Measurements from ENCODE around the gene ABCA2. TPM values are rescaled to one million over a fixed set of nuclear protein-coding genes. Genes with fewer than 3 reads are reported as not detected.

The ABCA2 gene
- total and polyA plus RNA-seq, 3 donors from 2014 or later, result 33.6 to 65.5 (median 56.0) TPM

- Histone ChIP-seq H3K4me1 (peaks cover 28% of the 10 kb centered on the region), H3K9me3 (no peaks in the 10 kb centered on the region), H3K4me3 (no peak overlapping the region), H3K36me3 (ENCODE audit: low read depth, missing control alignments) (no peaks in the 10 kb centered on the region), H3K27me3 (no peaks in the 10 kb centered on the region), H3K27ac (no peak overlapping the region)
- intact Hi-C loops (cut with DNase I; ENCODE audit: low total_unique reads), result loop anchor here (5.0 kb wide), 1 partner anchor 240 kb away; no protein-coding TSS in a partner anchor
- WGBS, 2 donors, result 85% methylated on average over 4 of the region's 4 CpGs; no CpG with 5 or more reads in 1 of the 2 donors
- TF ChIP-seq, protein P1, sequence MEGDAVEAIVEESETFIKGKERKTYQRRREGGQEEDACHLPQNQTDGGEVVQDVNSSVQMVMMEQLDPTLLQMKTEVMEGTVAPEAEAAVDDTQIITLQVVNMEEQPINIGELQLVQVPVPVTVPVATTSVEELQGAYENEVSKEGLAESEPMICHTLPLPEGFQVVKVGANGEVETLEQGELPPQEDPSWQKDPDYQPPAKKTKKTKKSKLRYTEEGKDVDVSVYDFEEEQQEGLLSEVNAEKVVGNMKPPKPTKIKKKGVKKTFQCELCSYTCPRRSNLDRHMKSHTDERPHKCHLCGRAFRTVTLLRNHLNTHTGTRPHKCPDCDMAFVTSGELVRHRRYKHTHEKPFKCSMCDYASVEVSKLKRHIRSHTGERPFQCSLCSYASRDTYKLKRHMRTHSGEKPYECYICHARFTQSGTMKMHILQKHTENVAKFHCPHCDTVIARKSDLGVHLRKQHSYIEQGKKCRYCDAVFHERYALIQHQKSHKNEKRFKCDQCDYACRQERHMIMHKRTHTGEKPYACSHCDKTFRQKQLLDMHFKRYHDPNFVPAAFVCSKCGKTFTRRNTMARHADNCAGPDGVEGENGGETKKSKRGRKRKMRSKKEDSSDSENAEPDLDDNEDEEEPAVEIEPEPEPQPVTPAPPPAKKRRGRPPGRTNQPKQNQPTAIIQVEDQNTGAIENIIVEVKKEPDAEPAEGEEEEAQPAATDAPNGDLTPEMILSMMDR (IDR thresholded peaks at IDR 0.05), result no peak
- TF ChIP-seq POLR2A (IDR thresholded peaks at IDR 0.05), result no peak
- DNase-seq, result no peak
Measured at GRCh38 chr9:137026828-137027227, 1.2 kb downstream of the ABCA2 start.

- H3K4me1 ChIP-seq, result peaks cover 25% of the 10 kb centered on the region
- no peaks in the 10 kb centered on the region for H3K9me3 ChIP-seq
- no peak for TF ChIP-seq POLR2A (IDR thresholded peaks at IDR 0.05)
- WGBS, 2 donors, result 100% methylated on average over 1 to 2 of the region's 2 CpGs
- intact Hi-C loops (cut with DNase I; ENCODE audit: low total_unique reads), result loop anchor here (5.0 kb wide), 1 partner anchor 239 kb away; no protein-coding TSS in a partner anchor
- no peaks in the 10 kb centered on the region for H3K36me3 ChIP-seq (ENCODE audit: low read depth, missing control alignments)
- no peaks in the 10 kb centered on the region for H3K27me3 ChIP-seq
- no peak overlapping the region for H3K4me3 ChIP-seq
- no peak overlapping the region for H3K27ac ChIP-seq
- DNase-seq, result no peak
Measured at GRCh38 chr9:137026384-137026783, 1.7 kb downstream of the ABCA2 start.

GRCh38 chr9:137025517-137025966, 2.5 kb downstream of the ABCA2 start:
- H3K36me3 ChIP-seq (ENCODE audit: low read depth, missing control alignments), result no peaks in the 10 kb centered on the region
- no peaks in the 10 kb centered on the region for H3K27me3 ChIP-seq
- no peaks in the 10 kb centered on the region for H3K9me3 ChIP-seq
- H3K27ac ChIP-seq, result no peak overlapping the region
- no peak for TF ChIP-seq POLR2A (IDR thresholded peaks at IDR 0.05)
- TF ChIP-seq, protein P1 (IDR thresholded peaks at IDR 0.05), result no peak
- intact Hi-C loops (cut with DNase I; ENCODE audit: low total_unique reads), result loop anchor here (5.0 kb wide), 1 partner anchor 238 kb away; no protein-coding TSS in a partner anchor
- DNase-seq, result peak; percentile 77
- H3K4me1 ChIP-seq, result peaks cover 25% of the 10 kb centered on the region
- no peak overlapping the region for H3K4me3 ChIP-seq
- 60 to 63% methylated on average over 2 to 21 of the region's 21 CpGs for WGBS, 2 donors

DNA sequence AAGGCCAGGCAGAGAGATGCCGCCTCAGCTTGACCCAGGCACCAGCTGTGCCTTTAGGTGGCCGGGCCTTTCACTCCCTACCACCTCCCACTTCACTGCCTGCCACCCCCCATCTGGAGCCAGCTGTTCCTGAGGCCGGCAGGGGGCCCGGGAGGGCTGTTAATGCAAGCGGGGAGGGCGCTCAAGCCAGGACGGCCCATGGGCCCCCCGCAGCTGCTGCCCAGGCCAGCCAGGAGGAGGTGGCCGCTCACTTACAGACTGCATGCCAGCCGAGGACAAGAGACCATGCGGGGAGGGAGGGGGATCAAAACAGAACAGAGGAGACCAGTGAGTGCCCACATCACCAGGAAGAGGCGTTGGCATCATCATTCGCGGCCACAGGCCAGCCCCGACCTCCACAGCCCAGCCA, 4.5 kb downstream of the ABCA2 start:
- H3K36me3 ChIP-seq (ENCODE audit: low read depth, missing control alignments), result no peaks in the 10 kb centered on the region
- no peak overlapping the region for H3K4me3 ChIP-seq
- no peaks in the 10 kb centered on the region for H3K27me3 ChIP-seq
- 67 to 89% methylated on average over 11 to 15 of the region's 15 CpGs for WGBS, 2 donors
- intact Hi-C loops (cut with DNase I; ENCODE audit: low total_unique reads), result no loop called here
- H3K4me1 ChIP-seq, result peaks cover 17% of the 10 kb centered on the region
- no peak for TF ChIP-seq POLR2A (IDR thresholded peaks at IDR 0.05)
- no peak for DNase-seq
- H3K9me3 ChIP-seq, result no peaks in the 10 kb centered on the region
- H3K27ac ChIP-seq, result no peak overlapping the region

- Histone ChIP-seq H3K27ac (no peak overlapping the region), H3K4me1 (peaks cover 15% of the 10 kb centered on the region), H3K27me3 (no peaks in the 10 kb centered on the region), H3K9me3 (no peaks in the 10 kb centered on the region), H3K36me3 (ENCODE audit: low read depth, missing control alignments) (no peaks in the 10 kb centered on the region), H3K4me3 (no peak overlapping the region)
- intact Hi-C loops (cut with DNase I; ENCODE audit: low total_unique reads), result no loop called here
- no peak for TF ChIP-seq POLR2A (IDR thresholded peaks at IDR 0.05)
- TF ChIP-seq, protein P1 (IDR thresholded peaks at IDR 0.05), result no peak
- no peak for DNase-seq
- 77 to 82% methylated on average over 7 of the region's 7 CpGs for WGBS, 2 donors
Measured at GRCh38 chr9:137023157-137023556, 4.9 kb downstream of the ABCA2 start.

DNA sequence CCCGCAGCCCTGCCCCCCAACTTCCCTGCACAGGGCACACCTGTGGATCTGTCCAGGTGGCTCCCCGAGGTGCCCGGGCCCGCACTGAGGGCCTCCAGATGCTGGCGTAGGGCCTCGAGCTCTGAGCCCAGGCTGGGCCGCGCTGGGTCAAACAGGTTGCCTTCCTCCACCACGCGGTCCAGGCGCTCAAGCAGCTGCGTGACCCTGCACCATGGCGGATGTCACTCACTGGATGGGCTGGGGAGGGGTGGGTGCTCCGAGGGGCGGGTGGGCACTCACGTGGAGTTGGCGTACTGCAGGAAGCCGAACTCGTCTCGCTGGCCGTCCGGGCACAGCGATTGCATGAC, 5.4 kb downstream of the ABCA2 start:
- H3K27ac ChIP-seq, result no peak overlapping the region
- H3K27me3 ChIP-seq, result no peaks in the 10 kb centered on the region
- 83 to 95% methylated on average over 9 to 22 of the region's 23 CpGs for WGBS, 2 donors
- no peak overlapping the region for H3K4me3 ChIP-seq
- H3K36me3 ChIP-seq (ENCODE audit: low read depth, missing control alignments), result no peaks in the 10 kb centered on the region
- H3K4me1 ChIP-seq, result peaks cover 15% of the 10 kb centered on the region
- DNase-seq, result no peak
- TF ChIP-seq, protein P1 (IDR thresholded peaks at IDR 0.05), result no peak
- no peak for TF ChIP-seq POLR2A (IDR thresholded peaks at IDR 0.05)
- no peaks in the 10 kb centered on the region for H3K9me3 ChIP-seq
- intact Hi-C loops (cut with DNase I; ENCODE audit: low total_unique reads), result no loop called here
